Left lung (tissue), 10 donors: Measurements from ENCODE around the gene VWC2. TPM values are rescaled to one million over a fixed set of nuclear protein-coding genes. Genes with fewer than 3 reads are reported as not detected.

ENCODE experiments used
- ATAC-seq: fragments of 200-7000 bp; cut with Tn5 transposase; one replicate; pipeline ENCODE4 v1.9.1; 2020; ENCODE audit warnings: moderate library complexity
- DNase-seq, 4 donors: peaks; one replicate each; pipeline ENCODE4 v3.0.0-alpha.2; 2013 to 2020
- H3K27ac ChIP-seq, 2 donors: fragments of 200-600 bp; sonication (generic) in 1 of 2; one replicate each; pipeline versions ENCODE4 v1.5.0 to v1.8.0; 2020 to 2021
- H3K27me3 ChIP-seq, 2 donors: fragments of 200-600 bp; sonication (generic) in 1 of 2; one replicate each; pipeline versions ENCODE4 v1.5.0 to v1.8.0; 2020 to 2021
- H3K36me3 ChIP-seq, 2 donors: fragments of 200-600 bp; sonication (generic) in 1 of 2; one replicate each; pipeline versions ENCODE4 v1.5.0 to v1.8.0; 2020 to 2021
- H3K4me1 ChIP-seq, 2 donors: fragments of 200-600 bp; one replicate each; pipeline ENCODE4 v1.8.0; 2021
- H3K4me3 ChIP-seq, 2 donors: fragments of 200-600 bp; sonication (generic) in 1 of 2; one replicate each; pipeline versions ENCODE4 v1.5.0 to v1.8.0; 2020 to 2021; ENCODE audit warnings: mild to moderate bottlenecking in 1 of 2
- H3K9me3 ChIP-seq, 2 donors: fragments of 200-600 bp; sonication (generic) in 1 of 2; one replicate each; pipeline versions ENCODE4 v1.5.0 to v1.8.0; 2020 to 2021
- CTCF ChIP-seq, 2 donors: fragments of 200-600 bp; sonication (generic) in 1 of 2; IDR thresholded peaks; one replicate each; pipeline versions ENCODE4 v1.5.0 to v1.8.0; 2021; ENCODE audit warnings: antibody characterized with exemption in 2 of 2
- intact Hi-C, 2 donors: fragments of 100-400 bp; cut with DNase I; formaldehyde crosslinking; loops; one replicate each; pipeline versions ENCODE4 v1.11.2 to v1.14.2; 2022
- polyA plus RNA-seq, 6 donors: library from polyadenylated mRNA; unstranded; fragments of 120-200 nt; gene quantifications; one replicate each; pipeline ENCODE4 v1.2.1, GENCODE V29; 2013; ENCODE audit not compliant: insufficient read length in 6 of 6
- total RNA-seq, 2 donors: library from RNA; stranded (reverse); fragmentation: NEBNext Ultra II Directional; extraction: Animal tissue kit (Norgen Biotek cat#: 25700); gene quantifications; one replicate each; pipeline ENCODE4 v1.2.1, GENCODE V29; 2021
- donor health status: DM: no; HTN: yes; CAD: no.
- donor health status: DM: no; HTN: no; CAD: no.

Gene VWC2
- total and polyA plus RNA-seq, 8 donors: 0.01 to 0.10 (median 0.02) TPM; not detected in 1

GRCh38 chr7:49781996-49782395 lies 8.6 kb downstream of the VWC2 start:
- H3K4me1 ChIP-seq: no peaks in the 10 kb centered on the region
- no peak for ATAC-seq
- no peaks in the 10 kb centered on the region for H3K36me3 ChIP-seq
- peaks cover 7 to 16% of the 10 kb centered on the region in 2 donors for H3K27me3 ChIP-seq
- intact Hi-C loops: no loop called here
- H3K27ac ChIP-seq: no peak overlapping the region
- no peak overlapping the region for H3K4me3 ChIP-seq
- no peak for DNase-seq
- no peak for TF ChIP-seq CTCF (IDR thresholded peaks at IDR 0.05)
- no peaks in the 10 kb centered on the region for H3K9me3 ChIP-seq

GRCh38 chr7:49783446-49783845 lies 10.0 kb downstream of the VWC2 start:
- no peak for ATAC-seq
- H3K4me3 ChIP-seq: no peak overlapping the region
- no peaks in the 10 kb centered on the region for H3K9me3 ChIP-seq
- H3K27ac ChIP-seq: no peak overlapping the region
- no peaks in the 10 kb centered on the region for H3K36me3 ChIP-seq
- no peak for DNase-seq
- no peak for TF ChIP-seq CTCF (IDR thresholded peaks at IDR 0.05)
- H3K27me3 ChIP-seq: peaks cover 0 to 2% of the 10 kb centered on the region in 2 donors
- intact Hi-C loops: no loop called here
- H3K4me1 ChIP-seq: no peaks in the 10 kb centered on the region

GRCh38 chr7:49787980-49788379 lies 14.5 kb downstream of the VWC2 start:
- no peak for ATAC-seq
- DNase-seq: no peak
- Histone ChIP-seq H3K36me3 (no peaks in the 10 kb centered on the region), H3K4me3 (no peak overlapping the region), H3K27ac (no peak overlapping the region), H3K4me1 (no peaks in the 10 kb centered on the region), H3K9me3 (no peaks in the 10 kb centered on the region), H3K27me3 (no peaks in the 10 kb centered on the region)
- TF ChIP-seq CTCF (IDR thresholded peaks at IDR 0.05): no peak
- intact Hi-C loops: no loop called here

GRCh38 chr7:49788455-49789059 lies 15.1 kb downstream of the VWC2 start:
- Histone ChIP-seq H3K27me3 (no peaks in the 10 kb centered on the region), H3K27ac (no peak overlapping the region), H3K36me3 (no peaks in the 10 kb centered on the region), H3K4me1 (no peaks in the 10 kb centered on the region), H3K4me3 (no peak overlapping the region), H3K9me3 (no peaks in the 10 kb centered on the region)
- ATAC-seq (no peak), DNase-seq (no peak)
- no peak for TF ChIP-seq CTCF (IDR thresholded peaks at IDR 0.05)
- intact Hi-C loops: no loop called here

- no peak for TF ChIP-seq CTCF (IDR thresholded peaks at IDR 0.05)
- ATAC-seq (no peak), DNase-seq (no peak)
- Histone ChIP-seq H3K27me3 (no peaks in the 10 kb centered on the region), H3K9me3 (no peaks in the 10 kb centered on the region), H3K4me3 (no peak overlapping the region), H3K27ac (no peak overlapping the region), H3K4me1 (no peaks in the 10 kb centered on the region), H3K36me3 (no peaks in the 10 kb centered on the region)
- intact Hi-C loops: no loop called here
These were observed 16.3 kb downstream of the VWC2 start for GRCh38 chr7:49789736-49790135.
